Activated T-helper 9 cell treated with anti-CD3 and anti-CD28 coated beads, Interleukin-2, amount 50 U/mL, for 16 hours (primary cell): ENCODE data around the gene KLF13.
A peak's percentile ranks its signal among the peaks of the same experiment; 100 is the strongest.

Source experiments
- DNase-seq: peaks from one replicate; pipeline ENCODE4 v3.0.0-alpha.2; 2020; ENCODE audit warnings: low read depth

KLF13 gene

GRCh38 chr15:31316135-31316795 is 10.4 kb upstream of the KLF13 start:
- DNase-seq, result no peak

GRCh38 chr15:31317017-31317416 is 9.6 kb upstream of the KLF13 start:
- no peak for DNase-seq

GRCh38 chr15:31317421-31318327 is 9.0 kb upstream of the KLF13 start:
- no peak for DNase-seq

- no peak for DNase-seq
Measured at GRCh38 chr15:31318429-31318828, 8.2 kb upstream of the KLF13 start.

GRCh38 chr15:31320022-31320421 is 6.6 kb upstream of the KLF13 start:
- no peak for DNase-seq

GRCh38 chr15:31321418-31321817 is 5.2 kb upstream of the KLF13 start:
- no peak for DNase-seq

- DNase-seq, result no peak
Measured at GRCh38 chr15:31322504-31322903, 4.1 kb upstream of the KLF13 start.

- no peak for DNase-seq
Measured at GRCh38 chr15:31323627-31324026, 3.0 kb upstream of the KLF13 start.

GRCh38 chr15:31324186-31324585 is 2.4 kb upstream of the KLF13 start:
- DNase-seq, result no peak

- DNase-seq, result no peak
Measured at GRCh38 chr15:31324806-31325594, 1.6 kb upstream of the KLF13 start.

- peak; percentile 46 for DNase-seq
Measured at GRCh38 chr15:31325595-31326155, 960 bp upstream of the KLF13 start.

- DNase-seq, result peak; percentile 60
Measured at GRCh38 chr15:31326875-31327668, 437 bp downstream of the KLF13 start.

- DNase-seq, result peak; percentile 66
Measured at GRCh38 chr15:31327669-31328427, 1.2 kb downstream of the KLF13 start.

- DNase-seq, result peak; percentile 78
Measured at GRCh38 chr15:31328428-31328968, 1.9 kb downstream of the KLF13 start.

GRCh38 chr15:31328969-31329639 is 2.5 kb downstream of the KLF13 start:
- DNase-seq, result no peak

GRCh38 chr15:31329640-31330010 is 3.0 kb downstream of the KLF13 start:
- DNase-seq, result no peak

GRCh38 chr15:31330111-31330785 is 3.6 kb downstream of the KLF13 start:
- no peak for DNase-seq

GRCh38 chr15:31330836-31331235 is 4.2 kb downstream of the KLF13 start:
- no peak for DNase-seq

- DNase-seq, result no peak
Measured at GRCh38 chr15:31331389-31331788, 4.8 kb downstream of the KLF13 start.
